Mesendoderm (in vitro differentiated cells): ENCODE measurements around the gene EFCAB12.

Experiments
- DNase-seq: peaks from one replicate; pipeline ENCODE4 v3.0.0; 2013
- H2AK5ac ChIP-seq: 2 replicates; pipeline ENCODE4 v1.6.1; 2013; ENCODE audit warnings: low read length, inconsistent platforms
- H2BK120ac ChIP-seq: 2 replicates; pipeline ENCODE4 v1.6.1; 2013; ENCODE audit warnings: low read depth, mild to moderate bottlenecking, low read length, moderate library complexity, mixed read lengths
- H2BK15ac ChIP-seq: replicated peaks from 2 replicates; pipeline ENCODE4 v1.6.1; 2013; ENCODE audit warnings: low read depth, mild to moderate bottlenecking, moderate library complexity
- H2BK5ac ChIP-seq: 2 replicates; pipeline ENCODE4 v1.6.1; 2013; ENCODE audit warnings: low read length, inconsistent platforms
- H3K18ac ChIP-seq: 2 replicates; pipeline ENCODE4 v1.6.1; 2013; ENCODE audit warnings: mild to moderate bottlenecking, low read length, mixed read lengths
- H3K23ac ChIP-seq: one replicate; pipeline ENCODE4 v1.6.1; 2013; ENCODE audit warnings: low read length
- H3K27ac ChIP-seq: 2 replicates; pipeline ENCODE4 v1.5.1; 2013; ENCODE audit warnings: low read depth, mild to moderate bottlenecking, inconsistent platforms, low read length, moderate library complexity
- H3K27me3 ChIP-seq: 2 replicates; pipeline ENCODE4 v1.6.1; 2013; ENCODE audit warnings: low read length, control low read depth, mild to moderate bottlenecking, inconsistent platforms; ENCODE audit not compliant: insufficient read depth, poor library complexity
- H3K36me3 ChIP-seq: 2 replicates; pipeline ENCODE4 v1.6.1; 2013; ENCODE audit warnings: low read length, inconsistent platforms; ENCODE audit not compliant: control insufficient read depth, insufficient read depth
- H3K4ac ChIP-seq: one replicate; pipeline ENCODE4 v1.6.1; 2013; ENCODE audit warnings: low read depth, mild to moderate bottlenecking, low read length, moderate library complexity
- H3K4me1 ChIP-seq: 2 replicates; pipeline ENCODE4 v1.6.1; 2013; ENCODE audit warnings: low read depth, low read length, inconsistent platforms; ENCODE audit not compliant: control insufficient read depth
- H3K4me2 ChIP-seq: 2 replicates; pipeline ENCODE4 v1.6.1; 2013; ENCODE audit warnings: low read length
- H3K4me3 ChIP-seq: 2 replicates; pipeline ENCODE4 v1.5.1; 2013; ENCODE audit warnings: mild to moderate bottlenecking, low read length
- H3K56ac ChIP-seq: one replicate; pipeline ENCODE4 v1.6.1; 2013; ENCODE audit warnings: low read length
- H3K79me1 ChIP-seq: 2 replicates; pipeline ENCODE4 v1.6.1; 2013; ENCODE audit warnings: low read length, inconsistent platforms
- H3K79me2 ChIP-seq: 2 replicates; pipeline ENCODE4 v1.6.1; 2013; ENCODE audit warnings: mild to moderate bottlenecking, low read length; ENCODE audit not compliant: control insufficient read depth, insufficient read depth
- H3K9ac ChIP-seq: 2 replicates; pipeline ENCODE4 v1.6.1; 2013; ENCODE audit warnings: low read length, inconsistent platforms
- H4K5ac ChIP-seq: one replicate; pipeline ENCODE4 v1.6.1; 2013; ENCODE audit warnings: low read length
- H4K8ac ChIP-seq: one replicate; pipeline ENCODE4 v1.6.1; 2013; ENCODE audit warnings: low read depth, mild to moderate bottlenecking, control low read depth, low read length, moderate library complexity
- WGBS: extraction: QIAGEN DNeasy Blood & Tissue Kit; methylation state at CpG from one replicate; pipeline ENCODE4 v1.1.7; 2013; ENCODE audit warnings: low lambda C conversion rate, missing lambda C conversion rate; ENCODE audit not compliant: insufficient coverage; ENCODE audit errors: extremely low coverage; 5-methylcytosine and 5-hydroxymethylcytosine counted together

The EFCAB12 gene

GRCh38 chr3:129375099-129375498, 53.3 kb downstream of the EFCAB12 start:
- H2BK5ac ChIP-seq, result no peak overlapping the region
- no peaks in the 10 kb centered on the region for H3K79me1 ChIP-seq
- H2BK15ac ChIP-seq, result no peak overlapping the region
- H3K56ac ChIP-seq, result no peak overlapping the region
- no peak overlapping the region for H3K23ac ChIP-seq
- no peaks in the 10 kb centered on the region for H3K79me2 ChIP-seq
- H4K8ac ChIP-seq, result no peak overlapping the region
- no peak overlapping the region for H3K4ac ChIP-seq
- no peak overlapping the region for H3K4me2 ChIP-seq
- H3K27ac ChIP-seq, result no peak overlapping the region
- H3K4me1 ChIP-seq, result no peaks in the 10 kb centered on the region
- H3K18ac ChIP-seq, result no peak overlapping the region
- no peak overlapping the region for H4K5ac ChIP-seq
- H3K27me3 ChIP-seq, result no peaks in the 10 kb centered on the region
- H3K4me3 ChIP-seq, result no peak overlapping the region
- no peak for DNase-seq
- H2BK120ac ChIP-seq, result no peak overlapping the region
- WGBS, result no CpG with 5 or more reads among the region's 5 CpGs
- H3K9ac ChIP-seq, result no peak overlapping the region
- no peak overlapping the region for H2AK5ac ChIP-seq
- no peaks in the 10 kb centered on the region for H3K36me3 ChIP-seq

GRCh38 chr3:129371041-129371826, 57.2 kb downstream of the EFCAB12 start:
- H3K36me3 ChIP-seq, result no peaks in the 10 kb centered on the region
- H3K79me2 ChIP-seq, result no peaks in the 10 kb centered on the region
- no peak overlapping the region for H2BK120ac ChIP-seq
- WGBS, result no CpG with 5 or more reads among the region's 20 CpGs
- H3K4me1 ChIP-seq, result no peaks in the 10 kb centered on the region
- no peak overlapping the region for H3K9ac ChIP-seq
- no peak overlapping the region for H2BK5ac ChIP-seq
- no peaks in the 10 kb centered on the region for H3K27me3 ChIP-seq
- H3K18ac ChIP-seq, result no peak overlapping the region
- H4K8ac ChIP-seq, result no peak overlapping the region
- H4K5ac ChIP-seq, result no peak overlapping the region
- DNase-seq, result no peak
- H2BK15ac ChIP-seq, result no peak overlapping the region
- H3K4me2 ChIP-seq, result no peak overlapping the region
- no peak overlapping the region for H2AK5ac ChIP-seq
- no peak overlapping the region for H3K23ac ChIP-seq
- H3K79me1 ChIP-seq, result no peaks in the 10 kb centered on the region
- H3K56ac ChIP-seq, result no peak overlapping the region
- no peak overlapping the region for H3K27ac ChIP-seq
- no peak overlapping the region for H3K4me3 ChIP-seq
- no peak overlapping the region for H3K4ac ChIP-seq

DNA sequence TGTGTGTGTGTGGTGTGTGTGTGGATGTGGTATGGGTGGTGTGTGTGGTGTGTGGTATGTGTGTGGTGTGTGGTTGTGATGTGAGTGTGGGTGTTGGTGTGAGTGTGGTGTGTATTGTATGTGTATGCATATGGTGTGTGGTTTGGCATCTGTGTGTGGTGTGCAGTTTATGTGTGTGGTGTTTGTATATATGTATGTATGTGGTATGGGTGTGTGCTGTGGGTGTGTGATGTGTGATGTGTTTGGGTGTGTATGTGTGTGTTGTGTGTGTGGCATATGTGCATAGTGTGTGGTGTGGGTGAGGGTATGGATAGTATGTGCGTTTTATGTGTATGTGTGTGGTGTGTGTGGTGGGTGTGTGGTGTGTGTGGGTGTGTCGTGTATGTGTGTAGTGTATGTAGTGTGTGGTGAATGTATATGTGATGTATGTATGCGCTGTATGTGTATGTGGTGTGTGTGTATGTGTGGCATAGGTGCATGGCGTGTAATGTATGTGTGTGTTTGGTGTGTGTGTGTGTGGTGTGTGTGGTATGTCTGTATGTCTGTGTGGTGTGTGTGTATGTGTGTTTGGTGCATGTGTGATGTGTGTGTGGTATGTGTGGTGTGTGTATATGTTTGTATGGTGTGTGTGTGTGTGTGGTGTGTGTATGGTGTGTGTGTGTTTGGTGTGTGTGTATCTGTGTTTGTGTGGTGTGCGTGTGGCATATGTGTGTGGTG, 58.0 kb downstream of the EFCAB12 start:
- WGBS, result 100% methylated on average over 3 of the region's 5 CpGs
- H2BK5ac ChIP-seq, result no peak overlapping the region
- DNase-seq, result no peak
- no peak overlapping the region for H2AK5ac ChIP-seq
- no peaks in the 10 kb centered on the region for H3K79me2 ChIP-seq
- H2BK15ac ChIP-seq, result no peak overlapping the region
- no peak overlapping the region for H3K9ac ChIP-seq
- no peak overlapping the region for H3K4me3 ChIP-seq
- no peak overlapping the region for H2BK120ac ChIP-seq
- no peak overlapping the region for H3K4me2 ChIP-seq
- H3K23ac ChIP-seq, result no peak overlapping the region
- no peak overlapping the region for H3K4ac ChIP-seq
- H3K27ac ChIP-seq, result no peak overlapping the region
- no peak overlapping the region for H3K18ac ChIP-seq
- no peak overlapping the region for H4K5ac ChIP-seq
- no peaks in the 10 kb centered on the region for H3K27me3 ChIP-seq
- H3K56ac ChIP-seq, result no peak overlapping the region
- H3K4me1 ChIP-seq, result no peaks in the 10 kb centered on the region
- no peaks in the 10 kb centered on the region for H3K36me3 ChIP-seq
- no peaks in the 10 kb centered on the region for H3K79me1 ChIP-seq
- no peak overlapping the region for H4K8ac ChIP-seq

DNA sequence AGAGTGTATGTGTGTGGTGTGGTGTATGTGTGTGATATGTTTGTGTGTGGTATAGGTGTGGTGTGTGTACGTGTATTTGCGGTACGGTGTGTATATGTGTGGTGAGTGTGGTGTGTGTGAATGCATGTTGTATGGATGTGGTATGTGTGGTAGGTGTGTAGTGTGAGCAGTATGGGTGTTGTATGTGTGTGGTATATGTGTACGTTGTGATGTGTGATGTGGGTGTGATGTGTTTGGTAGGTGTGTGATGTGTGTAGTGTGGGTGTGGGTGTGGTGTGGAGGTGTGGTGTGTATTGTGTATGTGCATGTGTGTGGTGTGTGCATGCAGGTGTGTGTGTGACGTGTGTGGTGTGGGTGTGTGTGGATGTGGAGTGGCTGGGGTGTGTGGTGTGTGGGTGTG, 58.7 kb downstream of the EFCAB12 start:
- no peak overlapping the region for H2BK120ac ChIP-seq
- no peak overlapping the region for H3K27ac ChIP-seq
- H2AK5ac ChIP-seq, result no peak overlapping the region
- H3K36me3 ChIP-seq, result no peaks in the 10 kb centered on the region
- no peak overlapping the region for H2BK15ac ChIP-seq
- 100% methylated on average over 5 of the region's 5 CpGs for WGBS
- no peak overlapping the region for H4K5ac ChIP-seq
- no peak overlapping the region for H3K9ac ChIP-seq
- H4K8ac ChIP-seq, result no peak overlapping the region
- no peak for DNase-seq
- H3K4ac ChIP-seq, result no peak overlapping the region
- no peaks in the 10 kb centered on the region for H3K27me3 ChIP-seq
- H3K23ac ChIP-seq, result no peak overlapping the region
- H3K4me1 ChIP-seq, result no peaks in the 10 kb centered on the region
- no peak overlapping the region for H2BK5ac ChIP-seq
- H3K4me2 ChIP-seq, result no peak overlapping the region
- no peak overlapping the region for H3K18ac ChIP-seq
- H3K79me1 ChIP-seq, result no peaks in the 10 kb centered on the region
- no peaks in the 10 kb centered on the region for H3K79me2 ChIP-seq
- no peak overlapping the region for H3K4me3 ChIP-seq
- H3K56ac ChIP-seq, result no peak overlapping the region

DNA sequence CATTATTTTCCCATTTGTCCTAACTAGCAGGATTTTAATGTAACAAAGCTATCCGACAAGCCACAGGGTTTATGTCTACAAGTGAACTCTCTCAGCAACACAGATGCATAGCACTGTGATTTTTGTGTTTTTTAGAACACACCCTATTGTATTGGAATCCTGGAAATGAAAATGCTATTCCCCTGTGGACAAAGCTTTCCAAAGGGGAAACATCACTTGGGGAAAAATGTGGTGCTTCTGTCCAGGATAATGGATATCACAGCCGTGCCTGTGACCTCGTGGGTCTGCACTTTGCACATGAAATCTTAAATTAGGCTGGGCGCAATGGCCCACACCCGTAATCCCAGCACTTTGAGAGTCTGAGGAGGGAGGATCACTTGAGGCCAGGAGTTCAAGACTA, 60.6 kb downstream of the EFCAB12 start:
- Histone ChIP-seq H2AK5ac (no peak overlapping the region), H3K27ac (no peak overlapping the region), H3K4ac (no peak overlapping the region), H3K4me3 (no peak overlapping the region), H2BK120ac (no peak overlapping the region), H3K4me1 (no peaks in the 10 kb centered on the region), H4K5ac (no peak overlapping the region), H3K36me3 (no peaks in the 10 kb centered on the region), H2BK5ac (no peak overlapping the region), H3K27me3 (no peaks in the 10 kb centered on the region), H3K4me2 (no peak overlapping the region), H4K8ac (no peak overlapping the region), H2BK15ac (no peak overlapping the region), H3K79me2 (no peaks in the 10 kb centered on the region), H3K18ac (no peak overlapping the region), H3K56ac (no peak overlapping the region), H3K79me1 (no peaks in the 10 kb centered on the region), H3K23ac (no peak overlapping the region), H3K9ac (no peak overlapping the region)
- DNase-seq, result no peak
- no CpG with 5 or more reads among the region's 5 CpGs for WGBS
